Breast epithelium (tissue), 3 donors: ENCODE results near the gene DCLRE1C.

Source experiments
- CTCF ChIP-seq, 3 donors: fragments of 450-650 bp; IDR thresholded peaks; one replicate each; pipeline ENCODE4 v1.5.1; 2016 to 2017; ENCODE audit warnings: antibody characterized with exemption in 3 of 3, mild to moderate bottlenecking in 3 of 3, moderate library complexity in 3 of 3
- POLR2A ChIP-seq: fragments of 450-650 bp; IDR thresholded peaks from one replicate; pipeline ENCODE4 v1.6.1; 2016; ENCODE audit warnings: antibody characterized with exemption, mild to moderate bottlenecking, moderate library complexity
- POLR2AphosphoS5 ChIP-seq, 3 donors: sonication (generic); formaldehyde crosslinking; IDR thresholded peaks; one replicate each; pipeline ENCODE4 v1.6.1; 2017; ENCODE audit warnings: antibody characterized with exemption in 3 of 3

- no peak for TF ChIP-seq CTCF (IDR thresholded peaks at IDR 0.05)
- TF ChIP-seq POLR2A: no peak
- no peak for TF ChIP-seq POLR2AphosphoS5 (IDR thresholded peaks at IDR 0.05)
These were observed 4.6 kb downstream of the DCLRE1C start for GRCh38 chr10:14949291-14949690.
